Right lobe of liver (tissue), 6 donors: ENCODE results near the gene CD2AP. TPM values are rescaled to one million over a fixed set of nuclear protein-coding genes. Genes with fewer than 3 reads are reported as not detected.
"Not testable (repeated sequence)": the region's sequence is repeated elsewhere in the genome, so short reads cannot be mapped to it uniquely, and the experiment has no call there.

ENCODE experiments used
- ATAC-seq, 4 donors: fragments of 200-7000 bp; cut with Tn5 transposase; one replicate each; pipeline ENCODE4 v1.9.1; 2020; ENCODE audit warnings: mild to moderate bottlenecking in 4 of 4, moderate library complexity in 4 of 4
- DNase-seq, 3 donors: peaks; one replicate each; pipeline ENCODE4 v3.0.0-alpha.2; 2020
- H3K27ac ChIP-seq, 3 donors: fragments of 200-600 bp; one replicate each; pipeline ENCODE4 v1.8.0; 2022
- H3K27me3 ChIP-seq, 2 donors: fragments of 200-600 bp; one replicate each; pipeline ENCODE4 v1.8.0; 2022
- H3K36me3 ChIP-seq, 4 donors: fragments of 200-600 bp; sonication (generic) in 1 of 4; one replicate each; pipeline versions ENCODE4 v1.5.1 to v1.8.0; 2017 to 2022; ENCODE audit warnings: control low read depth in 1 of 4
- H3K4me1 ChIP-seq, 4 donors: fragments of 200-600 bp; sonication (generic) in 1 of 4; one replicate each; pipeline versions ENCODE4 v1.5.1 to v1.8.0; 2017 to 2022; ENCODE audit warnings: control low read depth in 1 of 4
- H3K4me3 ChIP-seq, 3 donors: fragments of 200-600 bp; one replicate each; pipeline ENCODE4 v1.8.0; 2022
- H3K9me3 ChIP-seq, 4 donors: fragments of 200-600 bp; sonication (generic) in 1 of 4; one replicate each; pipeline versions ENCODE4 v1.5.1 to v1.8.0; 2017 to 2022; ENCODE audit warnings: control low read depth in 1 of 4
- CTCF ChIP-seq, 4 donors: fragments of 200-600 bp in 3 of 4; fragments of 450-650 bp in 1 of 4; IDR thresholded peaks; one replicate each; pipeline versions ENCODE4 v1.5.1 to v1.8.0; 2016 to 2022; ENCODE audit warnings: antibody characterized with exemption in 4 of 4, mild to moderate bottlenecking in 2 of 4
- POLR2A ChIP-seq: fragments of 450-650 bp; IDR thresholded peaks from one replicate; pipeline ENCODE4 v1.6.1; 2017; ENCODE audit warnings: antibody characterized with exemption, mild to moderate bottlenecking
- WGBS: methylation state at CpG from one replicate; pipeline ENCODE4 v1.1.6; 2018; ENCODE audit warnings: low coverage, low lambda C conversion rate; ENCODE audit not compliant: insufficient coverage; ENCODE audit errors: missing lambda C conversion rate; 5-methylcytosine and 5-hydroxymethylcytosine counted together
- intact Hi-C, 2 donors: fragments of 100-400 bp; cut with DNase I; formaldehyde crosslinking; loops; one replicate each; pipeline versions ENCODE4 v1.11.2 to v1.14.1; 2022
- total RNA-seq, 6 experiments: library from RNA; depleted of rRNA in 2 of 6; stranded (reverse); fragments of >200 nt in 2 of 6; fragmentation: NEBNext Ultra II Directional in 3 of 6; extraction: Animal tissue kit (Norgen Biotek cat#: 25700) in 3 of 6; gene quantifications; one replicate each; pipeline versions ENCODE4 v1.1.0 to v1.2.4, GENCODE V29; 2016 to 2023
- donor health status: DM: no; HTN: yes; CAD: no.
- donor health status: DM: no; HTN: no; CAD: no.
- donor health status: DM: no; HTN: no; CAD: no.
- donor health status: DM: no; HTN: yes; CAD: no.
- donor health status: DM: no; HTN: yes; CAD: no.

The CD2AP gene
- total RNA-seq, 6 experiments from 2014 or later: 12.0 to 24.8 (median 15.1) TPM

GRCh38 chr6:47552319-47552718 lies 74.7 kb downstream of the CD2AP start:
- DNase-seq (no peak), ATAC-seq (no peak)
- TF ChIP-seq CTCF (IDR thresholded peaks at IDR 0.05) (no peak), POLR2A (no peak)
- Histone ChIP-seq H3K27me3 (no peaks in the 10 kb centered on the region), H3K27ac (no peak overlapping the region), H3K4me1 (no peaks in the 10 kb centered on the region), H3K4me3 (no peak overlapping the region), H3K9me3 (no peaks in the 10 kb centered on the region), H3K36me3 (no peaks in the 10 kb centered on the region)
- intact Hi-C loops: no loop called here
- WGBS: 94% methylated on average over 2 of the region's 2 CpGs

DNA sequence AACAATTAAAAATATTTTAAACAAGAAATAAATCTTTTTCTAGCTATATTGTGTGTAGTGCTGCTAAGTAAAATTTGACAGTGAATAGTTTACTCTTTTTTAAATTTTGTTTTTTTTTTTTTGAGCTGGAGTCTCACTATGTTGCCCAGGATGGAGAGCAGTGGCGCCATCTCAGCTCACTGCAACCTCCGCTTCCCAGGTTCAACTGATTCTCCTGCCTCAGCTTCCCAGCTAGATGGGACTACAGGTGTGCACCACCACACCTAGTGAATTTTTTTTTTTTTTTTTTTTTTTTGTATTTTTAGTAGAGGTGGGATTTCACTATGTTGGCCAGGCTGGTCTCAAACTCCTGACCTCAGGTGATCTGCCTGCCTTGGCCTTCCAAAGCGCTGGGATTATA lies 75.7 kb downstream of the CD2AP start:
- DNase-seq, H3K4me1 ChIP-seq, H3K27ac ChIP-seq, intact Hi-C loops, H3K36me3 ChIP-seq, H3K27me3 ChIP-seq, ATAC-seq, H3K9me3 ChIP-seq, H3K4me3 ChIP-seq: not testable (repeated sequence)
- WGBS: 96% methylated on average over 3 of the region's 3 CpGs

DNA sequence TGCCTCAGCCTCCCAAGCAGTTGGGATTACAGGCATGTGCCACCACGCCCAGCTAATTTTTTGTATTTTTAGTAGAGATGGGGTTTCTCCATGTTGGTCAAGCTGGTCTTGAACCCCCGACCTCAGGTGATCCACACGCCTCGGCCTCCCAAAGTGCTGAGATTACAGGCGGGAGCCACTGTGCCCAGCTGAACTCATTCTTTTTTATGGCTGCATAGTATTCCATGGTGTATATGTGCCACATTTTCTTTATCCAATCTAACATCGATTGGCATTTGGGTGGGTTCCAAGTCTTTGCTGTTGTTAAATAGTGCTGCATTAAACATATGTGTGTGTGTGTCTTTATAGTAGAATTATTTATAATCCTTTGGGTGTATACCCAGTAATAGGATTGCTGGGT lies 78.9 kb downstream of the CD2AP start:
- H3K4me3 ChIP-seq, H3K9me3 ChIP-seq, H3K27ac ChIP-seq, H3K27me3 ChIP-seq, H3K4me1 ChIP-seq, H3K36me3 ChIP-seq, ATAC-seq, DNase-seq, intact Hi-C loops: not testable (repeated sequence)
- 94% methylated on average over 6 of the region's 6 CpGs for WGBS

DNA sequence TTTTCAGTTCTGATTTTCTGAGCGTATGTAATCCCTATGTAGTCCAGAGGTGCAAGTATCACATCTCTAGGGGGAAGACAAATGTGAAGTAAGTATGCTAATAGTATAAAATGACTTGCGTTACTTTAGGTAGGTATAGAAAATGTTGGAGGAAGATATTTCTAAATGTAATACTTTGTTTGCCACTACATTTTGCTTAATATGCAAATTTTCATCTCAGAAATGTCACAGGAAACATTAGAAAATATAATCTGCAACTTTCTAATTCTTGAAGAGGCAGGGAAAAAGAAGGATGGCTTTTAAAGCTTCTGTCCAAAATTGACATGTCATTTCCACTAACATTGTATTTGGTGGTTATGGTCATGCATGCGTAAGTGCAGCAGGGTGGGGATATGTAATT lies 85.6 kb downstream of the CD2AP start:
- Histone ChIP-seq H3K36me3 (no peaks in the 10 kb centered on the region), H3K4me3 (no peak overlapping the region), H3K27me3 (no peaks in the 10 kb centered on the region), H3K9me3 (no peaks in the 10 kb centered on the region), H3K4me1 (no peaks in the 10 kb centered on the region), H3K27ac (no peak overlapping the region)
- ATAC-seq (no peak), DNase-seq (no peak)
- no peak for TF ChIP-seq CTCF (IDR thresholded peaks at IDR 0.05)
- no peak for TF ChIP-seq POLR2A
- intact Hi-C loops: no loop called here
- WGBS: 85% methylated on average over 3 of the region's 3 CpGs

DNA sequence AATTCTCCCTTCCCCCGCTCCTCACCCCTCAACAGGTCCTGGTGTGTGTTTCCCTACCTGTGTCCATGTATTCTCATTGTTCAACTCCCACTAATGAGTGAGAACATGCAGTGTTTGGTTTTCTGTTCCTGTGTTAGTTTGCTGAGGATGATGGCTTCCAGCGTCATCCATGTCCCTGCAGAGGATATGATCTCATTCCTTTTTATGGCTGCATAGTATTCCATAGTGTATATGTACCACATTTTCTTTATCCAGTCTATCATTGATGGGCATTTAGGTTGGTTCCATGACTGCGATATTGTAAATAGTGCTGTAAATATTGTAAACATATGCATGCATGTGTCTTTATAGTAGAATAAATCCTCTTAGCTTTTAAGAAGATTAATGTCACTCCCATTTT lies 89.0 kb downstream of the CD2AP start:
- H3K36me3 ChIP-seq: not testable (repeated sequence)
- 100% methylated on average over 3 of the region's 3 CpGs for WGBS

DNA sequence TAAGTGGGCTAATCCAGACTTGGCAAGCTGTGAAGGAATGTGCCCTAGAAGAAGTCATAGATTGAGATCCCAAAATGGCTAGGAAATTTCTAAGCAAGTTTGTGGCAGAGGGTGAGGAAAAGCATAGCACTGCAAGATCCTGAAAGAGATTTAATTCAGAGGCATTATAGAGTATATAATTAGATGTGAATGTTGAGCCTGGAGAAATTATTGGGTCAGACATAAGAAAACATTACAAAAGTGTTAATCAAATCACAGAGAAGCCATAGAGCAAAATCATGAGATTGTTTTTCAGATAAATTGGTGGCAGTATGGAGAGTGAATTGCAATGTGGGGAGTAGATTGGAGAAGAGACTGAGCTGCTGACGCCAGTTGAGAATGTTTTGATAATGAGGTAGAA lies 90.0 kb downstream of the CD2AP start:
- Histone ChIP-seq H3K4me1 (peaks cover 0 to 9% (median 0%) of the 10 kb centered on the region in 4 donors), H3K27ac (no peak overlapping the region), H3K36me3 (no peaks in the 10 kb centered on the region), H3K4me3 (no peak overlapping the region), H3K27me3 (no peaks in the 10 kb centered on the region), H3K9me3 (no peaks in the 10 kb centered on the region)
- ATAC-seq (no peak), DNase-seq (no peak)
- TF ChIP-seq POLR2A (no peak), CTCF (IDR thresholded peaks at IDR 0.05) (no peak)
- intact Hi-C loops: no loop called here
- WGBS: 100% methylated on average over 1 of the region's 1 CpG

More for the DNA sequence above, 89.0 kb downstream of the CD2AP start:
- H3K27me3 ChIP-seq, intact Hi-C loops, H3K4me3 ChIP-seq, H3K4me1 ChIP-seq, DNase-seq, H3K27ac ChIP-seq, ATAC-seq, H3K9me3 ChIP-seq: not testable (repeated sequence)
